ENCODE data around the gene PEX5.
"Not testable (repeated sequence)": the region's sequence is repeated elsewhere in the genome, so short reads cannot be mapped to it uniquely, and the experiment has no call there.

The PEX5 gene

DNA sequence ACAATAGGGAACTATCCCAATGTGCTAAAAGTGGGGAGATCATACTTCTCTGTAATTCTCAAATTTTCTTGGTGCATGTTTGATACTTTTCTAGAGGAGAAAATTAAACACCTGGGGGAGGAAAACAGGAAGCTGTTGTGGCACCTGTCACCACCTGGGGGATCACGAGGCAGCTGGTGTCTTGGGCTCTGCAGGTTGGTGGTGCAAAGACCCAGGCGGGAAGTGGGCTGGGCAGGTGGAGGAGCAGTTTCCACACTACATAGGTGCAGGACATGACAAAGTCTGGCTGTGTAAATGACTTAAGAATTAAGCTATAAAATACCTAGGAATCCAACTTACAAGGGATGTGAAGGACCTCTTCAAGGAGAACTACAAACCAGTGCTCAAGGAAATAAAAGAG is 23.2 kb downstream of the PEX5 start:
- DNase-seq (ENCODE audit: low spot score) = no peak
- FAIRE-seq = no peak

GRCh38 chr12:7213745-7214144 is 24.3 kb downstream of the PEX5 start:
- not testable (repeated sequence) for FAIRE-seq; DNase-seq (ENCODE audit: low spot score)

GRCh38 chr12:7217475-7218069 is 28.1 kb downstream of the PEX5 start:
- FAIRE-seq (no peak), DNase-seq (ENCODE audit: low spot score) (no peak)

- peak; percentile 73 for DNase-seq (ENCODE audit: low spot score)
- peak; percentile 74 for FAIRE-seq
Measured at GRCh38 chr12:7219599-7220243, 30.2 kb downstream of the PEX5 start.

DNA sequence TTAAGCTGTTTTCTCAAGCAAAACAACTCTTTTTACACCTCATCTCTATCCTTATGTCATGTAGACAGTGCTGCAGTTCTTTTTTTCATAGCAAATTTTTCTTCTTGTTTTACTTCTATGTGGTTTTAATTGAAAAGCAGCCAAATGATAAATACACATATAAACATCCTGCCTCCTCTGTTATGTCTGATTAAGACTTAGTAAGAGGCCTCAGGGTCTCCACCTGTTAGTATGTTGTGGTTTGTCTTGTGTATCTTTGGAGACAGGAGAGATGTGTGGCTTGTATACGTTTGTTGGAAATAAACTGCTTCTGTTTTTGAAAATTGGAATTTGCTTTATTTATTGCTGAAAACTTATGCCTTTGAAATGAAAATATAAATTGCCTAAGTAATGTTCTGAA is 32.0 kb downstream of the PEX5 start:
- no peak for DNase-seq (ENCODE audit: low spot score)
- FAIRE-seq = no peak

GRCh38 chr12:7229741-7230140 is 40.3 kb downstream of the PEX5 start:
- no peak for DNase-seq (ENCODE audit: low spot score)
- FAIRE-seq = no peak

DNA sequence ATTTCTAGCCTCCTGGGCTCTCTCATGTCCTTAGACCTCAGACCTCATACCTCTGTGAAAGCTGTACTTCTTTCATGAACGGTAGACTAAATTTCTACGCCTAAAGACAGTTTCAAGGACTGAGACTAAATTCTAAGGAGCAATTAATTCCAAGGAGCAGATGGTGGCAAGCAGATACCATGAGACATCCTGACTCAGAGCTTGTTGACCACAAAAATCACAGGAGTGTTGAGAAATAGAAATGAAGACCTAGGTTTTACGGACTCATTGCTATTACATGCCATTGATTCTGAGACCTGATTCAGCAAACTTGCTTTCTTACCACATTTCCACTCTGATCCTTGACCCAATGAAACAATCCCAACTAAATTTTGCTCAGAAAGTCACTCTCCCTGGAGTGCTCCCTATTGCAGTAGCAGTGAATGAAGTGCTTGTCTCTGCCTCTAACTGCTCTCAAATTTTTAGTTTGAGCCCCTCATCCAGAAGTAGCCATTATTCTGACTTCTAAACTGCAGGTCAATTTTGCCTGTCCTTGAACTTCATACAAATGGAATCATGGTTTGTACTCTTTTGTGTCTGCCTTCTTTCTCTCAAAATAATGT is 52.0 kb downstream of the PEX5 start:
- DNase-seq (ENCODE audit: low spot score) (peak; percentile 41), FAIRE-seq (peak; percentile 44)

GRCh38 chr12:7242176-7243101 is 53.0 kb downstream of the PEX5 start:
- DNase-seq (ENCODE audit: low spot score) (no peak), FAIRE-seq (no peak)

DNA sequence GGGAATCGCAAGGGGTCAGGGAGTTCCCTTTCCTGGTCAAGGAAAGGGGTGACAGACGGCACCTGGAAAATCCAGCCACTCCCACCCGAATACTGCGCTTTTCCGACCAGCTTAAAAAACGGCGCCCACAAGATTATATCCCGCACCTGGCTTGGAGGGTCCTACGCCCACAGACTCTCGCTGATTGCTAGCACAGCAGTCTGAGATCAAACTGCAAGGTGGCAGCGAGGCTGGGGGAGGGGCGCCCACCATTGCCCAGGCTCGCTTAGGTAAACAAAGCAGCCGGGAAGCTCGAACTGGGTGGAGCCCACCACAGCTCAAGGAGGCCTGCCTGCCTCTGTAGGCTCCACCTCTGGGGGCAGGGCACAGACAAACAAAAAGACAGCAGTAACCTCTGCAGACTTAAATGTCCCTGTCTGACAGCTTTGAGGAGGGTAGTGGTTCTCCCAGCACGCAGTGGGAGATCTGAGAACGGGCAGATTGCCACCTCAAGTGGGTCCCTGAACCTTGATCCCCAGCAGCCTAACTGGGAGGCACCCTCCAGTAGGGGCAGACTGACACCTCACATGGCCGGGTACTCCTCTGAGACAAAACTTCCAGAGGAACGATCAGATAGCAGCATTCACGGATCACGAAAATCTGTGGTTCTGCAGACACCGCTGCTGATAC is 62.0 kb downstream of the PEX5 start:
- DNase-seq (ENCODE audit: low spot score); FAIRE-seq: not testable (repeated sequence)

DNA sequence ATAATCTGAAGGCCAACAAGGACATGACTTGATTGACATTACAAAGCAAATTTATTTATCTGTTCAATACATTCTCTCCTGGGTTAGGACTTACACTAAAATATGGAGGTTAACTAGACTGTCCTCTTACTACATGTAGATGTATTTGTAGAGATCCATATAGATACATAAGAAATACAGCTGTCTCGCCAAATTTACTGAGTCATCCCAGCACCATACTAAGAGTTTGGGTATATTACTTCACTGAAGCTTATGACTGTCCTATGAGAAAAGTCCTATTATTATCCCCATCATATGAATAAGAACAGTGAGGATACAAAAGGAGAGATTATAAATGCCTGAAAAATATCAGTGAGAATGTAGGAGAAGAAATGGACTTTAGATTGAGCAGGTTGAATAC is 69.6 kb downstream of the PEX5 start:
- no peak for FAIRE-seq
- DNase-seq (ENCODE audit: low spot score) = no peak

Measured in urothelium cell line (cell line).